Measurements from ENCODE around the gene NCCRP1. TPM values are rescaled to one million over a fixed set of nuclear protein-coding genes. Genes with fewer than 3 reads are reported as not detected.

The NCCRP1 gene
- polyA plus RNA-seq, 1 donor: 1.6 TPM

- DNase-seq: no peak
Measured at GRCh38 chr19:39178296-39179006, 18.3 kb upstream of the NCCRP1 start.

- DNase-seq: no peak
Measured at GRCh38 chr19:39179754-39180153, 17.0 kb upstream of the NCCRP1 start.

- no peak for DNase-seq
Measured at GRCh38 chr19:39180749-39181148, 16.0 kb upstream of the NCCRP1 start.

- DNase-seq: no peak
Measured at GRCh38 chr19:39181500-39182173, 15.1 kb upstream of the NCCRP1 start.

- DNase-seq: no peak
Measured at GRCh38 chr19:39182174-39182505, 14.6 kb upstream of the NCCRP1 start.

GRCh38 chr19:39183104-39183503, 13.7 kb upstream of the NCCRP1 start:
- no peak for DNase-seq

GRCh38 chr19:39186391-39186790, 10.4 kb upstream of the NCCRP1 start:
- no peak for DNase-seq

GRCh38 chr19:39187552-39187943, 9.2 kb upstream of the NCCRP1 start:
- no peak for DNase-seq

- DNase-seq: no peak
Measured at GRCh38 chr19:39188960-39189359, 7.8 kb upstream of the NCCRP1 start.

- no peak for DNase-seq
Measured at GRCh38 chr19:39190768-39191167, 6.0 kb upstream of the NCCRP1 start.

- DNase-seq: no peak
Measured at GRCh38 chr19:39192846-39193245, 3.9 kb upstream of the NCCRP1 start.

GRCh38 chr19:39193803-39194202, 3.0 kb upstream of the NCCRP1 start:
- DNase-seq: no peak

GRCh38 chr19:39194832-39195542, 1.8 kb upstream of the NCCRP1 start:
- no peak for DNase-seq

GRCh38 chr19:39195755-39196154, 1.0 kb upstream of the NCCRP1 start:
- DNase-seq: no peak

GRCh38 chr19:39196320-39196719, 444 bp upstream of the NCCRP1 start:
- no peak for DNase-seq

GRCh38 chr19:39197808-39198207, 1.0 kb downstream of the NCCRP1 start:
- DNase-seq: no peak

- peak; percentile 73 for DNase-seq
Measured at GRCh38 chr19:39199025-39199424, 2.3 kb downstream of the NCCRP1 start.

GRCh38 chr19:39200066-39200802, 3.5 kb downstream of the NCCRP1 start:
- DNase-seq: no peak

- no peak for DNase-seq
Measured at GRCh38 chr19:39200803-39201115, 4.0 kb downstream of the NCCRP1 start.

GRCh38 chr19:39202998-39203355, 6.2 kb downstream of the NCCRP1 start:
- DNase-seq: no peak

- DNase-seq: no peak
Measured at GRCh38 chr19:39203372-39204341, 6.9 kb downstream of the NCCRP1 start, which contains the start of gene SYCN. SYCN (minus strand) TSS chr19:39204263; CDS start chr19:39204254, 9 bp downstream.

GRCh38 chr19:39205449-39205764, 8.6 kb downstream of the NCCRP1 start:
- DNase-seq: no peak
